HG03064 (cell line): Measurements from ENCODE around the gene LRRIQ1.

ENCODE experiments used
- ATAC-seq: cut with Tn5 transposase; IDR thresholded peaks from one replicate; pipeline ENCODE4 v1.9.1; 2021; ENCODE audit warnings: low read depth; ENCODE audit not compliant: unreplicated experiment

LRRIQ1 gene

DNA sequence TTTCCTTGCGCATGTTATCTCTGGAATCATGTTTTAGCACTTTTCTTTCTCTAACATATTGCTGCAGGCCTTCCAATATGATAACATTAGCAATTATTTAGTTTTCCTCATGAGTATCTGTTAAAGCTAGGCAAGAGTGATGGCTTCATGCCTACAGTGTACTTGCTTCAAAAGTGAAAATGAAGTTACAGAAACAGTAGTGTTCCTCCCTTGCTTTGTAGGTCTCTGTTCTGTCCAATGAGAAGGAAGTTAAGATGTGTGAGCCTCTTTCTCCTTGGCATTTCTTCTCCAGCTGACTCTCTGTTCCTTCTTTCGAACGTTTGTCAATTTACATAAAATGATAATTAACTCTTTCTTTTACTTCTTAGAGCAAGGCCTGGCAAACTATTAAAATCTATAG, 22.2 kb downstream of the LRRIQ1 start:
- ATAC-seq, result no peak

DNA sequence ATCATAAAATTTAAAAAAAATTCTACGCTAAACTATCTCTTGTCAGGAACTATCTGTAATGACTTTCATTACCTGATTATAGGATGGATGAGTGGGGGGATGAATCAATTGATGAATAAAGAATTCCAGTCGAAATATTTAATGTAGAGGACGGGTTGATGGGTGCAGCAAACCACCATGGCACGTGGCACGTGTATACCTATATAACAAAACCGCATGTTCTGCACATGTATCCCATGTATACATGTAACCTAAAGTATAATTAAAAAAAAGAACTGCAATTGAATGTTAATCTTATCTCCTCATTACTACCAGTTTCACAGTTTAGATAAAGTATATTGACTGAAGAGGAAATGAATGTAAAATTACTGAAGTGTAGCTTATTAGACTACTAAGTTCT, 23.4 kb downstream of the LRRIQ1 start:
- ATAC-seq, result no peak

DNA sequence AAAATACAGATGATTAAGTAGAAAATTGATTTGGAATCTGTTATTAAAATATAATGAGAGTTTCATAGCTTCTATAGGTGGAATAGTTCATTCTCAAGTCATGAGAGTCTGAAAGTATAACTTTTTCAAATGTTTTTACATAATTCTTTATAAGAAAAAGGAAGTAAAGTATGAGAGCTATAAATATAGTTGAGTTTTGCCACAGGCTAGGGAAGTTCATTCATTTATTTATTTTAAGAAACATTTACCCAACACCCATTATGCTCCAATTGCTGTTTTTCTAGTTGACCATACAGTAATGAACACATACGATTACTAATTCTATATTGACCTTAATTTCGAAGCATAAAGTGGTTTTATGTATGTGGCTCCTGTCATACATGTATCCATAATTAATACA, 24.8 kb downstream of the LRRIQ1 start:
- ATAC-seq, result no peak

DNA sequence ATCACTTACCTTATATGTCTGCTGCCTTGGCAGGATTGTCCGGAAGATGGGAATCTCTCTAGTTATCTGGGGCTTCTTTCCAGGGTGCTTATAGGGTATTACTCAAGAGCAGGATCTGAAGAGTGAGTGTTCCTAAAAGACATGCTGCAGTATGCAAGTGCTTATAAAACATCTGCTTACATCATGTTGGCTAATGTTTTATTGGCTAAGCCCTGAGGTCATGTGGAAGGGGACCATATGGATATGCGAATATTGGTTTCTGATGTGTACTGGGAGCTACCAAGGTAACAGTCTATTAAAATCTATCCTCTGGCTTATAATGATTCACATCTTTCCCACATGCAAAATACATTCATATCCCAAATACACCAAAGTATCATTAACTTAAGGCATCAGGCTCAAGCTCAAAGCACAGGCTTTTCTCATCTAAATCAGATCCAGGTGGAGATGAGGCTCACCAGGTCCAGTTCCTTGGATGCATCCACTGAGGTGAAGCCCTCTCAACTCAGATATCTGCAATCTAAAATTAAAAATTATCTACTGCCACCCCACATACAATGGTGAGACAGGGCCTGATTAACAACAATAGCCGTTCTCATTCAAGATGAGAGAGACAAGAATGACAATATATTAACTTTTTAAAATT, 29.8 kb downstream of the LRRIQ1 start:
- no peak for ATAC-seq

DNA sequence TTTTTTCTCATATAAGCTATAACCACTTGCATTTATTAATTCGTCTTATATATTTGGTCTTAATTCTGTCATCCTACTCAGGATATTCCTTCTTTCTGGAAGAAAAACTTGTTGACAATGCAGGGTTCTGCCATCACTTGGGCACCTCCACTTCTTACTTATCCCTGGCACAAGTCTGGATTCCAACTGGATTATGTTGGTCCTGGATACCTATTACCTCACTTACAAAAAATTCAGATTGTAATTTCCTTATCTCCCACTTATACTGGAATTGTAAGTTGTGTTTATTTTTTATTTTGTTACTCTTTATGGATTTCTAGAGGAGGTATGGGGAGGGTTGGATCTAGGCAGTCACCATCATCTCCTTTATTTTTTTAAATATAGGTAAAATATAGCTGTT, 36.7 kb downstream of the LRRIQ1 start:
- ATAC-seq, result no peak

DNA sequence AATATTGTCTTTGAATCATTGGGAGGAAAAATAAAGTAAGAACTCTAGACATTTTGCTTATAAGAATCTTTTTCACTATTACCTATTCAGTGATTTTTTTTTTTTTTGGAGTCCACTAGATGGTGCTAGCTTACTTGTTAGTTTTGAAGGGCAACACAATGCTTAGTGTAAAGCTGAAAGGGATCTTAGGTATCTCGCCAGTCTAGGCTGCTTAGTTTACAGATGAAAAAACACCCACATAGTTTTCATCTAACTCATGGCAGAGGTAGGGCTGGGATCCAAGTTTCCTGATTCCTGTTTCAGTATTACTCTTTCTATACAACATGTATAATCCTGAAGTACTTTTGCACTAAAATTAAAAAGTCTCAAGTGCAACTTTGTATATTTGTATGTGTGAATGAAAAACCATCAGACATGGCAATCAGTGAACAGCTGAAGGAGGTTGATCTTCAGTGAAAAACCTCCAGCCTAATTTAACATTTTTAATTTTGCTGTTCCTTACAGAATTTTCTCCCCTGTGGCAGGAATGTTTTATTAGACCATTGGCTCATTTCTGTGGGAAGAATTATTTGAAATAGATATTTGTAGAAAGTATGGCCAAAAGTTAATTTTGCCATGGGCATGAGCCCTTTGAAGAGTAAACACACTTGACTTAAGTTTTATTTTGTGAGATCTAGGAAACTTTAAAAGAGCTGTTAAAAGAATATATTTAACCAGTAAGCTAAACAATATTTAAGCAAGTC, 40.7 kb downstream of the LRRIQ1 start:
- ATAC-seq, result no peak

DNA sequence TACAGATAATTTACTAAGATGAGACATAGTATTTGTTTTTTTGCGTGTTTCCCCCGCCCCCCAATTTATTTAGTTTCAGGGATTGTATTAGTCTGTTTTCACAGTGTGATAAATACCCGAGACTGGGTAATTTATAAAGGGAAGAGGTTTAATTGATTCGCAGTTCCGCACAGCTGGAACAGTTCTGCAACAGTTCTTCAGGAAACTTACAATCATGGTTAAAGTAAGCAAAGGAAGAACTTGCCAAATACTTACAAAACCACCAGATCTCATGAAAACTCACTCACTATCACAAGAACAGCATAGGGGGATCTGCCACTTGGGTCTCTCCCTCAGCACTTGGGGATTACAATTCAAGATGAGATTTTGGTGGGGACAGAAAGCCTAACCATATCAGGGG, 48.9 kb downstream of the LRRIQ1 start:
- ATAC-seq, result no peak

GRCh38 chr12:85089792-85090191, 53.6 kb downstream of the LRRIQ1 start:
- no peak for ATAC-seq

- ATAC-seq, result no peak
Observed at GRCh38 chr12:85092814-85093370, 56.7 kb downstream of the LRRIQ1 start.

- ATAC-seq, result no peak
Observed at GRCh38 chr12:85095501-85095900, 59.4 kb downstream of the LRRIQ1 start.

DNA sequence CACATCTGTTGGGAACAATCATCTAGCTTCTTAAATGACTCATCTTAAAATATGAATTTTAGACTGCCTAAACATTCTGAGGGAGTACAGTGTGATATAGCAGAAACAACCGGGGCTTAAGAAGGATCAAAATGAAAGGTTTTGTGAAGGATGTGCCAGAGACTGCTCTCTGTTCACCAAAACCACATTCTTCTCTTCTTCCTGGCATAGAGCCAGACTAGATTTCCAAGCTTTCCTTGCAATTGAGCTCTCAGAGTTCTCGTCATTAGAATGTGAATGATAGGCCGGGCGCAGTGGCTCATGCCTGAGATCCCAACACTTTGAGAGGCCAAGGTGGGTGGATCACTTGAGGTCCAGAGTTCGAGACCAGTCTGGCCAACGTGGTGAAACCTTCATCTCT, 94.5 kb downstream of the LRRIQ1 start:
- no peak for ATAC-seq

DNA sequence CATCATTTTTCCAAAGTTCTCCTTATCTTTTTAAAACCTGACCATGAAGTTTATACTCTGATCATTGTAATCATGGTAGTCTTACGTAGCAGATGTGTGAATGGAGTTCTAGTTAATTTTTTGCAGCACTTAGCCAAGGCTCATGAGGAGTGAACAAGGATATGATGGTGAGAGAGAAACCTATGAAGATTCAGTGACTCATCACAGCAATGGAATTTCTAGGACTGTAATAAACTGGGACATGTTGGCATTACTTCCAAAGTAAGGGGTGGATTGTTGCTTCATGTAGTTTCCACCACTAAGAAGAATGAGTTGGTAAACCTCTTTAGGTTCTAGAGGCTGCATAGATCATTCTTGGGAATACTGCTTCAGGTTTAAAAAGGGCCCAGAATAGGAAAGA, 102.7 kb downstream of the LRRIQ1 start:
- no peak for ATAC-seq

DNA sequence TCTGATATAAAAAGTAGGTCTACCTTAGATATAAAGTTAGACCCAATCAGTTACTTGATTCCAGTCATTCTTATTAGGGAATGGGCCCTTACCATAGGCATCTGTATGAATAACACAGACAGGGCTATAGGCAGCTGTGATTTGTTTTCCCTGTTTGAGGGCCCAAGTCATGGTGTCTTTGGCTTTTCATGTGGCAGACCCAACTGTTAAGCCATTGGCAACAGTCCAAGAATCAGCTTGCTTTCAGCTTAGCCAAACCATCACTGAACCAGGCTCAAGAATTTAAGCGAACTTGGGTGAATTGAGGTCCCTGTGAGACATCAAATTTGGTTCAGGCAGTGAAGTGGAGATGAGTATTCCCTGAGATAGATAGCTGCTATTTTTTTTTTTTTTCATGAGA, 111.2 kb downstream of the LRRIQ1 start:
- ATAC-seq, result no peak

- no peak for ATAC-seq
Observed at GRCh38 chr12:85152311-85152729, 116.2 kb downstream of the LRRIQ1 start.

DNA sequence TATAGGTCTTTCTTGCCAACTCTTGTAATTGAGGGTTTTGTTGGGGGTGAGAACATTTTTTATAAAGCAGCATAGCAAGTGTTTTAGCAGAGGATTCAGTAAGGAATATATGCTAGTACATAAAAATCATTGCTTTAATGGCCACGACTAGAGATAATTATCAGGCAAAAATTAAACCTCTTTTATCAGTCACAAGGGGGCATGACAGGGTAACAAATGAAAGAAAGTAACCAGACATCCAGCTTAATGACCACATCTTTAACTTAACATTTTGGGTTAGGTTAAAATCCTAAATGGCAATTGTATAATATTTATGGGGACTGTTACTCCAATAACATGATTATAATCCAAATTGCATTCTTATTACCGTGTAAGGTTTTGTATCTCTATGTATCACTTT, 119.6 kb downstream of the LRRIQ1 start:
- no peak for ATAC-seq

- ATAC-seq, result no peak
Observed at GRCh38 chr12:85156569-85156968, 120.4 kb downstream of the LRRIQ1 start.

GRCh38 chr12:85157035-85157603, 121.0 kb downstream of the LRRIQ1 start:
- ATAC-seq, result no peak

GRCh38 chr12:85163752-85164321, 127.7 kb downstream of the LRRIQ1 start:
- no peak for ATAC-seq

GRCh38 chr12:85179680-85180270, 143.6 kb downstream of the LRRIQ1 start:
- ATAC-seq, result no peak

- no peak for ATAC-seq
Observed at GRCh38 chr12:85182699-85183098, 146.5 kb downstream of the LRRIQ1 start.

- ATAC-seq, result no peak
Observed at GRCh38 chr12:85183855-85184254, 147.7 kb downstream of the LRRIQ1 start.
